ENCODE measurements around the gene LIG1. TPM values are rescaled to one million over a fixed set of nuclear protein-coding genes. Genes with fewer than 3 reads are reported as not detected.

LIG1 gene
- polyA plus RNA-seq, 3 donors from 2014 or later: 13.1 to 26.0 (median 17.3) TPM

DNA sequence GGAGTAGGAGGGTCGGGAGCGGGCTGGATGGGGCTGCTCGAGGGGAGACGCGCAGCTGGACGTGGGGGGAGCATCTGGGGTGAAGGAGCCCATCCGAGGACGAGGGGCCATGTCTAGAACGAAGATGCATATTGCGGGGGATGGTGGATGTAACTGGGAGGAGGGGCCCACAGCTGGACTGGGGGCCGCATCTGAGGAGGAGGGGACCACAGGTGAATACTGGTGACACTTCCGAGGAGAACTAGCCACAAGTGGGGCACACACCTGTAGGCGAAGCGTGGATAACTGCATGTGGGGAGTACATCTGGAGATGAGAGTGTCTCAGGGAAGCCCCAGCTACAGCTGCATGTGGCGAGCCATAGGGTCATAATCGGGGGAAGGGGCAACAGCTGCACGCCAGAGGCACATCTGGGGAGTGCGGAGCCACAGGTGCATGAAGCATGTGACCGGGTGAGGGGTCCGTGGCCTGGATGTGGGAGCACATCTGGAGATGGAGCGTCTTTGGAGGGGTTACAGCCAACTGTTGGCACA is 738 bp upstream of the LIG1 start:
- Mint-ChIP-seq H3K9me3 (no peaks in the 10 kb centered on the region), H3K4me1 (peaks cover 22 to 23% of the 10 kb centered on the region in 2 donors), H3K27me3 (ENCODE audit: low read depth in 3 of 3) (peaks cover 7 to 12% (median 9%) of the 10 kb centered on the region in 3 donors), H3K36me3 (peaks cover 10 to 13% (median 13%) of the 10 kb centered on the region in 3 donors), H3K27ac (peak overlapping the region; percentile 51 to 98 (median 80)), H3K4me3 (peak overlapping the region; percentile 93 to 100 (median 97))
- DNase-seq: no peak

DNA sequence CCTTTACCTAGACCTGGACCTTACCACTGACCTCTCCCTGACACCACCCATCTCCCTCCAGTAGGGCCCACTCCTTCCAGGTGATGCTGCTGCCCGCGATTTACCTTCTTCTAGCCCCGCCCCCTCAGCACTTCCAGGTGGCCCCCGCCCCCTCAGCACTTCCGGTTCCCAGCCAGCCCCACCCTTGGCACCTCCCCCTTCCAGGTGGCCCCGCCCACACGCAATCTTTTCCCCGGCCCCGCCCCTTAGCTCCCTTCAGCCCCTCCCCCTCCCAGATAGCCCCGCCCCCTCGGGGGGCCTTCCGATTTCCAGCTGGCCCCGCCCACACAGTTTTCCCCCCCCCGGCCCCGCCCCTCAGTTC is 586 bp downstream of the LIG1 start:
- DNase-seq: peak; percentile 80 to 85 (median 83)
- peaks cover 20 to 23% of the 10 kb centered on the region in 2 donors for H3K4me1 Mint-ChIP-seq
- H3K36me3 Mint-ChIP-seq: peaks cover 9 to 11% (median 11%) of the 10 kb centered on the region in 3 donors
- H3K27ac Mint-ChIP-seq: peak overlapping the region; percentile 95 to 98 (median 97)
- H3K27me3 Mint-ChIP-seq (ENCODE audit: low read depth in 3 of 3): peaks cover 7 to 12% (median 12%) of the 10 kb centered on the region in 3 donors
- no peaks in the 10 kb centered on the region for H3K9me3 Mint-ChIP-seq
- peak overlapping the region; percentile 93 to 100 (median 97) for H3K4me3 Mint-ChIP-seq

DNA sequence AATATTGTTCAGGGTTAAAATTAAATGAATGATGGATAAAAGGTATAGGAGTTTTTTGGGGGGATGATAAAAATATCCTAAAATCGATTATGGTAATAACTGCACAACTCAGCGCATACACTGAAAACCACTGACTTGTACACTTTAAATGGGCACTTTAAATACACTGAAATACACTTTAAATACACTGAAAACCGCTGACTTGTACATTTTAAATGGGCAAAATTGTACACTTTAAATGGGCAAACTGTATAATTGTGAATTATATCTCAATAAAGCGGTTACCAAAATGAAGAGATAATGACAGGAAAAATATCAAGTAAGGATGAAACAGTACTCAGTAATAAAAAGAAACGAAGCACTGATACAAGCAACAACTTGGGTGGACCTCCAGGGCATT is 1.5 kb downstream of the LIG1 start:
- Mint-ChIP-seq H3K27ac (peak overlapping the region; percentile 88 to 98 (median 97)), H3K4me3 (peak overlapping the region; percentile 93 to 100 (median 97)), H3K4me1 (peaks cover 20 to 23% of the 10 kb centered on the region in 2 donors), H3K36me3 (peaks cover 5 to 8% (median 8%) of the 10 kb centered on the region in 3 donors), H3K27me3 (ENCODE audit: low read depth in 3 of 3) (peaks cover 7 to 12% (median 12%) of the 10 kb centered on the region in 3 donors), H3K9me3 (no peaks in the 10 kb centered on the region)
- no peak for DNase-seq

DNA sequence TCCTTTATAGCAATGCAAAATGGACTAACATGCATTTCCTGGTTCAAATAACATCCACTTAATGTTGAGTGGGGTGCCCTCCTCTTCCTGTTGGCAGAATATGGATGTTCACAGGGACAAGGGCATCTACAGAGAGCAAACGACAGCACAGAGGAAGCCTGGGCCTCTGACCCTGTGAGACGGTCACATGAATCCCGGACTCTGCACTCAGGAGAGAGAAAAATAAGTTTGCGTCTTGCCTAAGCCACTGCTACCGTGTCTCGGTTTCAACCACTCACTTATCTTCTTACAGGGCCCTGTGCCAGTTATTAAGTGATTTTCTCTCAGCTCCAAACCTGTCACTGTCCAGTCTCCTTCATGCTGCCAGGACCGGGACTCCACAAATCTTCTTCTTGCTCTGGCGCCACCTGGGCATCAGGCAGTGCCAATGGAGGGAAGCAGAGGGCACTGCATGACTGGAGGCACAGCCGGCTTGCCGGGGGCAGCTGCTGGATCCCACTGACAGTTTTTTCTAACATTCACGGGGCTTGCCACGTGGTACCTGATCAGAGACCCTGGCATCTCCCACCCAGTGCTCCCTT is 11.8 kb downstream of the LIG1 start:
- H3K4me3 Mint-ChIP-seq: no peak overlapping the region
- no peak for DNase-seq
- no peak overlapping the region for H3K27ac Mint-ChIP-seq
- peaks cover 7 to 20% (median 14%) of the 10 kb centered on the region in 3 donors for H3K36me3 Mint-ChIP-seq
- H3K9me3 Mint-ChIP-seq: no peaks in the 10 kb centered on the region
- peaks cover 0 to 1% (median 0%) of the 10 kb centered on the region in 3 donors for H3K27me3 Mint-ChIP-seq (ENCODE audit: low read depth in 3 of 3)
- H3K4me1 Mint-ChIP-seq: peaks cover 0 to 5% of the 10 kb centered on the region in 2 donors

DNA sequence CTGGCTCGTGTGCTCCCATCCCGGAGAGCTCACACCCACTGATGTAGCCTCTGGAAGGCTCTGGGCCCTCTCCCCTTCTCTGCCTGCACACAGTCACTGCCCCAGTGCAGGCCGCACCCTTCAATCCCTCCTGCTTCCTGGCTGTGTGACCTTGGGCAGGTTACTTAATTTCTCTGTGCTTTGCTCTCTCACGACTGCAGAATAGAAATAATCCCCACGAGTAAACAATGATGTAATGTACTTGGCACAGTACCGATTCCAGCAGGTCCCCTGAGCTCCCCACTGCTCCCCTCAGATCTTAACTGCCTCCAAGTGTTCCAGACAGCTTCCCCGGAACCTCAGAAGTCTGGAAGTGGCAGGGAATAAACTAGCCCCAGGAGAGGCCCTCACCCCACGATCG is 16.1 kb downstream of the LIG1 start:
- peaks cover 0 to 1% (median 0%) of the 10 kb centered on the region in 3 donors for H3K27me3 Mint-ChIP-seq (ENCODE audit: low read depth in 3 of 3)
- peak overlapping the region in 1 of 6 donors; percentile 41 for H3K27ac Mint-ChIP-seq
- no peaks in the 10 kb centered on the region for H3K9me3 Mint-ChIP-seq
- H3K4me1 Mint-ChIP-seq: peaks cover 0 to 5% of the 10 kb centered on the region in 2 donors
- no peak overlapping the region for H3K4me3 Mint-ChIP-seq
- no peak for DNase-seq
- peaks cover 8 to 17% (median 10%) of the 10 kb centered on the region in 3 donors for H3K36me3 Mint-ChIP-seq

DNA sequence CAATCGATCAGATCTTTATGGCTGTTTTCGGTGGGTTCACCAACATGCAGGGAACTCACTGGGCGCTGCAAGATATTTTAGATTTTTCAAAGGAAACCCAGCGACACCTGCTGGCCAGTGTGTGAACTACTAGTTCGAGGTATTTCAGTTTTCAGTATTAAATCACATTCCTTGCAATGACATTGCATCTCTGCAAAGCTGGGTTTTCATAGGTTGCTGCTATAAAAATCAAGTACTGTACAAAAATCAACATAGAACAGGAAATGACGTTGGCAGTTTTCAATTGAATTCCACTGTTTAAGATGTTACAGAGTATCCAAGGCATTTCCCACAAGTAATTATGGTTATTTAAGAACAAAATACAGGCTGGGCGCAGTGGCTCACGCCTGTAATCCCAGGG is 17.6 kb downstream of the LIG1 start:
- Mint-ChIP-seq H3K27me3 (ENCODE audit: low read depth in 3 of 3) (peaks cover 0 to 1% (median 0%) of the 10 kb centered on the region in 3 donors), H3K36me3 (peaks cover 5 to 11% (median 10%) of the 10 kb centered on the region in 3 donors), H3K4me3 (no peak overlapping the region), H3K4me1 (no peaks in the 10 kb centered on the region), H3K9me3 (no peaks in the 10 kb centered on the region), H3K27ac (no peak overlapping the region)
- DNase-seq: peak; percentile 40 to 50 (median 47)

DNA sequence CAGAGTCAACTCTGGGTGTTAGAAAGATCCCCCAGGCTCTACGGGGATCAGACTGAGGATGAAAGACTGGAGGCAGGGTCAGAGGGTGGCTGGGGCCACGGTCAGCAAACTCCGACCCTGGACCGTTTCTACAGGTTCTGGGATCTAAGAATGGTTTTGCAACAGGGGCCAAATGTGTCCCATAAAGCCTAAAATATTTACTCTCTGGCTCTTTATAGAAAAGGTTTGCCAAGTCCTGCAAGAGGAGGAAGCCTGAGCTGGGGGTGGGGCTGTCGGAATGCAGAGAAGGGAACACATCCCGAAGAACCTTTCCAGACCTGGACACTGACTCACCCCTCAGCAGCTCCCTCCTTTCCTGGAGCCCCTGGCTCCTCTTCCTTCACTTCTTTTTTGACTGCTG is 20.7 kb downstream of the LIG1 start:
- H3K9me3 Mint-ChIP-seq: no peaks in the 10 kb centered on the region
- H3K36me3 Mint-ChIP-seq: peaks cover 4 to 22% (median 5%) of the 10 kb centered on the region in 3 donors
- no peaks in the 10 kb centered on the region for H3K4me1 Mint-ChIP-seq
- no peak overlapping the region for H3K27ac Mint-ChIP-seq
- no peak for DNase-seq
- H3K27me3 Mint-ChIP-seq (ENCODE audit: low read depth in 3 of 3): no peaks in the 10 kb centered on the region
- no peak overlapping the region for H3K4me3 Mint-ChIP-seq

DNA sequence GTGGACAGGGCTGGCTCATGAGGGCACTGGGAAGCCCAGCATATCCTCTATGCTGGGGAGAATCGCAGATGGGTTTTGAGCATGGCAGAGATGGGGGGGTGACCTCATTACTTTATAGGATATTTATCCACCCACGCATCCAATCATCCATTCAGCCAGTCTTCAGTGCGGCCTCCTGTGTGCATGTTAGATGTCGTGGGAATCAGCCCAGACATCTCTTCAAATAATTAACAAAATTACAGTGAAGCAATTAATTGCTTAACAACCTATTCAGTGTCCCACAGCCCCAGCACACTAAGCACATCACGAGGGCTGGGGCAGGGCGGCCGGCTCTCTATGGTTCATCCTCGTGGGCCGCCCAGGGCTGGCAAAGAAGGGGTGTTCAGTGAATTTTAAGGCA is 21.6 kb downstream of the LIG1 start:
- Mint-ChIP-seq H3K27me3 (ENCODE audit: low read depth in 3 of 3) (no peaks in the 10 kb centered on the region), H3K27ac (peak overlapping the region in 1 of 6 donors; percentile 83), H3K9me3 (no peaks in the 10 kb centered on the region), H3K36me3 (peaks cover 9 to 30% (median 11%) of the 10 kb centered on the region in 3 donors), H3K4me3 (no peak overlapping the region), H3K4me1 (no peaks in the 10 kb centered on the region)
- no peak for DNase-seq

DNA sequence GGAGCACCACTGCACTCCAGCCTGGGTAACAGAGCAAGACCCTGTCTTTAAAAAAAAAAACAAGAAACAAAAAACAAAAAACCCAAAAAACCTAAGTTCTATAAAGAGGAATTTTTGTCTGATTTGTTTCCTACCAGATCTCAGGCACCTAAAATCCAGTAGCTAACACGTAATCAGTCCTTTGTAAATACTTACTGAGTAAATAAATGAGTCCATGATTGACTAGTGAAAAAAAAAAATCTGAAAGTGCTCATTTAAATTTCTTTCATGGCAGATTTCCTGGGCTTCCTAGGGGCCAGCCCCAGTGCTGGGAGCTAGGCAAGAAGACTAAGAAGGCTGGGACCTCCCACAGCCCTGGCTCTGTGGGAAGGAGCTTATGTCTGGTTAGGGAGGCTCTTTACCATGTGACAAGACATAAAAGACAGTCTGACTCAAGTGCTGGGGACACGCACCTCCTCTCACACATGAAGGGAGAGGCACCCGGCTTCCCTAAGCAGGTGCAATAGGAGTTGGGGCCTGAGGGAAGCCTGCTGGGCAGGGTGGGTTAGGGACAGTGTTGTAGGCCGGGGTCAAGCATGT is 22.5 kb downstream of the LIG1 start:
- Mint-ChIP-seq H3K36me3 (peaks cover 10 to 38% (median 13%) of the 10 kb centered on the region in 3 donors), H3K4me1 (no peaks in the 10 kb centered on the region), H3K27me3 (ENCODE audit: low read depth in 3 of 3) (no peaks in the 10 kb centered on the region), H3K9me3 (no peaks in the 10 kb centered on the region), H3K27ac (no peak overlapping the region), H3K4me3 (no peak overlapping the region)
- no peak for DNase-seq

DNA sequence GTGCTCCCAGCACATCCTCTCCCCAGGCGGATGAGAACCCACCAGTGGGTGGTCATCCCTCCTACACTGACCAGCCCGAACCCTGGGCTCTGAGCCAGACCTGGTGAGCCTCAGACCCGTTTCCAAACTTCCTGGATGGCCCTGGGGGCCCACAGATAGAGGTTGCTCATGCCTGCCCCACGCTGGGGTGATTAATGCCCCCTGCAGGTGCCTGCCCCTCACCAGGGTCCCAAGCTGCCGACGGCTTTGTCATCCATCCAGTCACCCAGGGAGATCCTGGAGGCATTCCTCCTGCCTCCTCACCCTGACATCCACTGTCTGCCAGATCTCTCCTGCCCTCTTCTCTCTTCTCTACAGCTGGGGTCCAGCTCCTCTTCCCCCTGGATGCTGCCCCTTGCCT is 31.1 kb downstream of the LIG1 start:
- no peaks in the 10 kb centered on the region for H3K4me1 Mint-ChIP-seq

DNA sequence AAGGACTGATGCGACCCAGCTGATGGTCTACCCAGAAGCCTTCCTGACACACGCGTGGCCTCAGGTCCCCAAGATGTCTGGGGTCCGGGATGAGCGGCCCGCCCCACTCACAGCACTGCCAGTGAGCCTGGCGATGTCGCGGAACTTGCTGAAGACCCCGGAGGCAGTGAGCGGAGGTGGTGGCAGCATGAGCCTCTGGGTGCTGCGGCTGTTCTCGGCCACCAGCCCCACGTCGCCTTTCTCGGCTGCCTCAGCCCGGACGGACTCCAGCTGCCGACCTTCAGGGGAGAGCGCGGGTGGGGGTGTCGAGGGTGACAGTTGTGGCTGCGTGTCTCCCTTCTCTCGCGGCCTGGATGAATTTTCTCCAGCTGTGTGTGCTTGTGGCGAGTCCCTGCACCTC is 32.7 kb downstream of the LIG1 start:
- peaks cover 8 to 11% (median 10%) of the 10 kb centered on the region in 3 donors for H3K36me3 Mint-ChIP-seq
- H3K4me3 Mint-ChIP-seq: no peak overlapping the region
- no peaks in the 10 kb centered on the region for H3K4me1 Mint-ChIP-seq
- no peak overlapping the region for H3K27ac Mint-ChIP-seq
- no peak for DNase-seq
- peaks cover 0 to 5% (median 2%) of the 10 kb centered on the region in 3 donors for H3K27me3 Mint-ChIP-seq (ENCODE audit: low read depth in 3 of 3)
- H3K9me3 Mint-ChIP-seq: no peaks in the 10 kb centered on the region

More for the DNA sequence above, 31.1 kb downstream of the LIG1 start:
- peaks cover 13 to 24% (median 17%) of the 10 kb centered on the region in 3 donors for H3K36me3 Mint-ChIP-seq
- H3K4me3 Mint-ChIP-seq: no peak overlapping the region
- H3K27me3 Mint-ChIP-seq (ENCODE audit: low read depth in 3 of 3): peaks cover 0 to 5% (median 2%) of the 10 kb centered on the region in 3 donors
- DNase-seq: no peak
- peak overlapping the region in 1 of 6 donors; percentile 25 for H3K27ac Mint-ChIP-seq
- no peaks in the 10 kb centered on the region for H3K9me3 Mint-ChIP-seq

DNA sequence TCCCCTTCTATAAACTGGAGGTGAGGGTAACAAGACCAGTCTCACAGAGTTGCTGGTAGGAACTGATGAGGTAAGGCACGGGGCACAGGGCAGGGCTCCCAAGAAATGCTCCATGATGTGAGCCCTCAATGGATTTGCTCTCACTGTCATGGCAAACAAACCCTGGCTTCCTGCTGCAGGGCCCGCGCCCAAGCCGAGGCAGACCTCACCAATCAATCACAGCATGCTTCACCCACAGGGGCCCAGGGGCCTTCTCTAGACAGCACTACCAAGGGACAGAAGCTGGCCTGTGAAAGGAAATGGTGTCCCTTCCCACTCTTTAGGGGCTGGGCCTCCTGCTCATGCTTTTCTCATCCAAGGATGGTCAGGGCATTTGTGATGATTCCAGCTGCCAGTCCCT is 33.6 kb downstream of the LIG1 start:
- Mint-ChIP-seq H3K36me3 (peaks cover 8 to 15% (median 13%) of the 10 kb centered on the region in 3 donors), H3K9me3 (no peaks in the 10 kb centered on the region), H3K27me3 (ENCODE audit: low read depth in 3 of 3) (peaks cover 0 to 5% (median 2%) of the 10 kb centered on the region in 3 donors), H3K4me3 (no peak overlapping the region), H3K4me1 (no peaks in the 10 kb centered on the region), H3K27ac (peak overlapping the region in 1 of 6 donors; percentile 27)
- DNase-seq: no peak

DNA sequence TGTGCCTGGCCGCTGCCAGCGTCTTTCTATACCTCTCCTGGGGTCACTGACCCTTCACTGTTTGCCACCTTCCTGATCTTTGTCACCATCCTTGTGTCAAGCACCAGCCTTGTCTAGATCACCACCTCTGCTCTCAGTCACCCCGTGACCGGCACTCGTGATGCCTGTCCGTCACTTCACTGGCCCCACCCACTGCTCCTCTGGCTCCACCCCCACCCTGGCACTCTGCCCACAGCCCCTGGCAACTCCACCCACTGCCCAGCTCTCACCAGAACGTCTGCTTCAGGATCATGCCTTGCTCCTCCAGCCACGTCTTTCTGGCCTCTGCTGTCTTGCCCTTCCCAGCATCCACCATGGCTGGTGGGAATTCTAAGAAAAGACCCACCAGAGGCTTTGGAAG is 34.7 kb downstream of the LIG1 start:
- peaks cover 0 to 5% (median 2%) of the 10 kb centered on the region in 3 donors for H3K27me3 Mint-ChIP-seq (ENCODE audit: low read depth in 3 of 3)
- H3K4me1 Mint-ChIP-seq: no peaks in the 10 kb centered on the region
- DNase-seq: no peak
- no peaks in the 10 kb centered on the region for H3K9me3 Mint-ChIP-seq
- H3K36me3 Mint-ChIP-seq: peaks cover 11 to 20% (median 13%) of the 10 kb centered on the region in 3 donors
- peak overlapping the region in 2 of 6 donors; percentile 8 to 31 for H3K27ac Mint-ChIP-seq
- no peak overlapping the region for H3K4me3 Mint-ChIP-seq

DNA sequence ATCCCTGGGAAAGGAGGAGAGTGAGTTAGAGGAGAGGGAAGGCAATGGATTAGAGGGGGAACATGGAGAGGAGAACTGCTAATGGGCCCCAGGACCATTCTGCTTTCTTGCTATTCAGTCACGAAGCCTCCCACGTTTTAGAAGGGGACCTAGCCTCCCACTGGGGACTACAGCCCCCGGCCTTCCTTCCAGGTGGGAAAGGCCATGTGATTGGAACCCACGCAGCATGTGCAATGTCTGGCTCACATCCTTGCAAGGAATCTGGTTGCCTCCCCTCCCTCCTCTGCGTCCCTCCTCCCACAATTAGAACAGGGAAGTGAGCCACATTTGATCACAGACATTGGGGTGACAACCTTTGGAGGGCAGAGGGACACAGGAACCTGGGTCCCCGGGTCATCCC is 37.0 kb downstream of the LIG1 start:
- Mint-ChIP-seq H3K27ac (no peak overlapping the region), H3K27me3 (ENCODE audit: low read depth in 3 of 3) (peaks cover 0 to 3% (median 3%) of the 10 kb centered on the region in 3 donors), H3K4me3 (no peak overlapping the region), H3K9me3 (no peaks in the 10 kb centered on the region), H3K36me3 (peaks cover 8 to 18% (median 9%) of the 10 kb centered on the region in 3 donors), H3K4me1 (no peaks in the 10 kb centered on the region)
- no peak for DNase-seq

All from immature natural killer cell (primary cell).